ENCODE data around the gene FAM221B.

Gene FAM221B

GRCh38 chr9:35868933-35869332 lies 40.4 kb upstream of the FAM221B start:
- Histone ChIP-seq H3K4me3 (no peak overlapping the region), H3K9me3 (no peaks in the 10 kb centered on the region), H3K36me3 (no peaks in the 10 kb centered on the region), H3K27me3 (peaks cover 0 to 33% of the 10 kb centered on the region in 2 donors), H3K4me1 (peaks cover 0 to 2% (median 0%) of the 10 kb centered on the region in 4 donors), H3K27ac (no peak overlapping the region)
- no peak for TF ChIP-seq CTCF (IDR thresholded peaks at IDR 0.05)
- intact Hi-C loops (cut with DNase I; ENCODE audit: low total_unique reads), result loop anchor here (10.0 kb wide), 1 partner anchor 234 kb away; no protein-coding TSS in a partner anchor
- no peak for DNase-seq

- Histone ChIP-seq H3K27me3 (peaks cover 0 to 33% of the 10 kb centered on the region in 2 donors), H3K27ac (no peak overlapping the region), H3K36me3 (no peaks in the 10 kb centered on the region), H3K9me3 (no peaks in the 10 kb centered on the region), H3K4me1 (peaks cover 0 to 2% (median 0%) of the 10 kb centered on the region in 4 donors), H3K4me3 (no peak overlapping the region)
- DNase-seq, result no peak
- no peak for TF ChIP-seq CTCF (IDR thresholded peaks at IDR 0.05)
- intact Hi-C loops (cut with DNase I; ENCODE audit: low total_unique reads), result loop anchor here (10.0 kb wide), 1 partner anchor 233 kb away; no protein-coding TSS in a partner anchor
Measured at GRCh38 chr9:35867538-35867937, 39.0 kb upstream of the FAM221B start.

GRCh38 chr9:35864695-35865255 lies 36.2 kb upstream of the FAM221B start:
- no peaks in the 10 kb centered on the region for H3K9me3 ChIP-seq
- intact Hi-C loops (cut with DNase I; ENCODE audit: low total_unique reads), result loop anchor here (10.0 kb wide), 1 partner anchor 230 kb away; no protein-coding TSS in a partner anchor
- no peaks in the 10 kb centered on the region for H3K4me1 ChIP-seq
- peaks cover 0 to 33% of the 10 kb centered on the region in 2 donors for H3K27me3 ChIP-seq
- no peak overlapping the region for H3K27ac ChIP-seq
- no peak overlapping the region for H3K4me3 ChIP-seq
- no peak for DNase-seq
- H3K36me3 ChIP-seq, result no peaks in the 10 kb centered on the region
- no peak for TF ChIP-seq CTCF (IDR thresholded peaks at IDR 0.05)

- Histone ChIP-seq H3K27ac (no peak overlapping the region), H3K4me3 (no peak overlapping the region), H3K9me3 (no peaks in the 10 kb centered on the region), H3K36me3 (no peaks in the 10 kb centered on the region), H3K4me1 (no peaks in the 10 kb centered on the region), H3K27me3 (peaks cover 0 to 23% of the 10 kb centered on the region in 2 donors)
- intact Hi-C loops (cut with DNase I; ENCODE audit: low total_unique reads), result loop anchor here (10.0 kb wide), 1 partner anchor 229 kb away; no protein-coding TSS in a partner anchor
- DNase-seq, result no peak
- TF ChIP-seq CTCF (IDR thresholded peaks at IDR 0.05), result no peak
Measured at GRCh38 chr9:35863583-35863982, 35.1 kb upstream of the FAM221B start.

GRCh38 chr9:35862328-35862727 lies 33.8 kb upstream of the FAM221B start:
- no peak for TF ChIP-seq CTCF (IDR thresholded peaks at IDR 0.05)
- H3K36me3 ChIP-seq, result peaks cover 0 to 2% (median 0%) of the 10 kb centered on the region in 3 donors
- intact Hi-C loops (cut with DNase I; ENCODE audit: low total_unique reads), result loop anchor here (10.0 kb wide), 1 partner anchor 228 kb away; no protein-coding TSS in a partner anchor
- peaks cover 0 to 11% of the 10 kb centered on the region in 2 donors for H3K27me3 ChIP-seq
- DNase-seq, result no peak
- H3K4me3 ChIP-seq, result no peak overlapping the region
- H3K9me3 ChIP-seq, result no peaks in the 10 kb centered on the region
- no peaks in the 10 kb centered on the region for H3K4me1 ChIP-seq
- H3K27ac ChIP-seq, result no peak overlapping the region

Data from tibial artery (tissue), 4 donors.